NCI-H69 (cell line): Measurements from ENCODE around the gene CDH4.

ENCODE experiments used
- DNase-seq: peaks from one replicate; lab custom pipeline; 2025; lab: John Stamatoyannopoulos, UW

Gene CDH4

DNA sequence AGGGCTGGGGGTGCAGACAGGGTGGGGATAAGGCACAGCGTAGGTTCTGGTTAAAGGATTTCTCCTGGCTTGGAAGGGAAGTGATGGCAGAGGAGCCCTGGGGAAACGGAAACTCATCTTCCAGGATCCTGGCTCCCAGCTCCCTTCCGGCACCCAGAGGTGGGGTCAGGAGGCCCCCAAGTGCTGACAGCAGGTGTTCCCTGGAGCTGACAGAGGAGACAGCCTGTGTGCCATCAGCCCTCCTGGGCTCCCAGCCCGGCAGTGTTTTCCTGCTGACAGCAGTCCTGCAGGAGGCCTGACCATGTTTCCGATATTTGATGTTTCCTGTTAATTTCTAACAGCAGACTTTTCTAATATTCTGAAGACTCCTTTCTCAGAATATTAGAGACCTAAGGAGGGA is 536.3 kb downstream of the CDH4 start:
- no peak for DNase-seq

- DNase-seq = no peak
These were observed 537.3 kb downstream of the CDH4 start for GRCh38 chr20:61789329-61789728.

DNA sequence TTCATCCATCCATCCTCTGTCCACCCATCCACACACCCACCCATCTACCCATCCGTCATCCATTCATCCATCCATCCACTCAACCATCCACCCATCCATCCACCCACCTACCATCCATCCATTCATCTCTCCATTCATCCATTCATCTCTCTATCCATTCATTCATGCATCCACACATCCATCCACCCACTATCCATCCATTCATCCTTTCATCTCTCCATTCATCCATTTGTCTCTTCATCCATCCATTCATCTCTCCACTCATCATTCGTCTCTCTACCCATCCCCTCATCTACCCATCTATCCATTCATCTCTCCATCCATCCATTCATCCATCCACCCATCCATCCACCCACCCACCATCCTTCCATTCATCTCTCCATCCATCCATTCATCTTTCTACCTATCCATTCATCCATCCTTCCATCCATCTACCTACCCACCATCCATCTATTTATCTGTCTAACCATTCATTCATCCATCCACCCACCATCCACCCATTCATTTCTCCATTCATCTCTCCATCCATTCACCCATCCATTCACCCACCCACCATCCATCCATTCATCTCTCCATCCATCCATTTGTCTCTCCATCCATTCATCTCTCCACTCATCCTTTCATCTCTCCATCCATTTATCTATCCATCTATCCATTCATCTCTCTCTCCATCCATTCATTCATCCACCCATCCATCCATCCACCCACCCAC is 538.2 kb downstream of the CDH4 start:
- no peak for DNase-seq

- DNase-seq = no peak
These were observed 539.9 kb downstream of the CDH4 start for GRCh38 chr20:61791995-61792394.

GRCh38 chr20:61795669-61796630 is 543.9 kb downstream of the CDH4 start:
- no peak for DNase-seq

DNA sequence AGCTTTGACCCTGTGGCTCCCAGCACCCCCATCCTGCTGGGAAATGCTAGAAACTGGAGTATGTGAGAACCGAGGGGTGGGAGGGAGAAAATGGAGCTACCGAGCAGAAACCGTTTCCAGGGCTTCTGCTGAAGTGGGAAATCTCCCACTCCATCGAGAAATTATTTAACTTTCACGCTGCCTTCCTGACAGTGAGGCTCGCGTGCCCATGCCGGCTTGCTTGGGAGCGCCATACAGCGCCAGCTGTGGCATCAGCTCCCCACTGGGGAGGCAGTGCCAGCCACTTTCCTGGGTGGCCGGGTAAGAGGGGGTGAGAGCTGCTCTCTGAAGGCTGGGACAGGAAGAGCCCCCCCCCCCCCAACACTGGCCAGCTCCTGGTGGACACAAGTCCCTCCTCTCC is 544.7 kb downstream of the CDH4 start:
- no peak for DNase-seq

DNA sequence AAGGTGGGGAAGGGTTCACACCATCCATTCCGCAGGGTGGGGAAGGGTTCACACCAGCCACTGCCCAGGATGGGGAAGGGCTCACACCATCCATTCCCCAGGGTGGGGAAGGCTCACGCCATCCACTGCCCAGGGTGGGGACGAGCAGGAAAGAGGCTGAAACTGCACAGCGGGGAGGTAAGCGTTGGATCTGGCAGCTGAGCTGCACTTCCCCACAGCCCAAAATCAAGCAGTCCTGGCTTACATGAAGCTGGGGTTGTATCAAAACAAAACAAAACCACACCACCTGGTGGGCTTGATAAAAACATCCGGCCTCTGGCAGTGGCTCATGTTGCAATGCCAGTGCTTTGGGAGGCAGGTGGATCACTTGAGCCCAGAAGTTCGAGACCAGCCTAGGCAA is 545.1 kb downstream of the CDH4 start:
- no peak for DNase-seq

- no peak for DNase-seq
These were observed 545.9 kb downstream of the CDH4 start for GRCh38 chr20:61797971-61798411.

- DNase-seq = no peak
These were observed 546.6 kb downstream of the CDH4 start for GRCh38 chr20:61798632-61799031.

DNA sequence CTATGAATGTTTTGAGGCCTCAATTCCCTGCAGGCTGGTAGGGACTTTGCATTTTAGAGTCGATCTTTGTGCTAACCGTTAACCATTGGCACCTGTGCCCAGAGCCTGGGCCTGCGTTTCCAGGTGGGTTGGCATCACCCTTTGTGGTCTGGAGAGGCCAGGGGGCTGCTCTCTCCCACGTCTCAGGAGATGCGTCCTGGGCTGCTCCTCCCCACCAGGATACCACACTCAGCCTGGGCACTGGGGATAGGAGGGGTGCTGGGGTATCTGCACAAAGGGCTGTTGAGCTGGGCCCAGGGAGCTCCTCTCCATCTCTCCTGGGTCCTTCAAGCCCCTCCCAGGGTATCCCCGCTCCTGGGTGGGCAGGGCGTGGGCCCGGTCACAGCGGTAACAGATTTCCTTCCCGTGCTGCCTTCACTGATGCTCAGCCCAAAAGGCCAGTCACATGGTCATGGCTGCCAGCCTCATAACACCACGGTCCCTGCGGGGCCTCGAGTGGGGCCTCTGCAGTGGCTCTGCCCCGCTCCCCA is 547.4 kb downstream of the CDH4 start:
- no peak for DNase-seq

GRCh38 chr20:61799928-61800327 is 547.9 kb downstream of the CDH4 start:
- DNase-seq = no peak

DNA sequence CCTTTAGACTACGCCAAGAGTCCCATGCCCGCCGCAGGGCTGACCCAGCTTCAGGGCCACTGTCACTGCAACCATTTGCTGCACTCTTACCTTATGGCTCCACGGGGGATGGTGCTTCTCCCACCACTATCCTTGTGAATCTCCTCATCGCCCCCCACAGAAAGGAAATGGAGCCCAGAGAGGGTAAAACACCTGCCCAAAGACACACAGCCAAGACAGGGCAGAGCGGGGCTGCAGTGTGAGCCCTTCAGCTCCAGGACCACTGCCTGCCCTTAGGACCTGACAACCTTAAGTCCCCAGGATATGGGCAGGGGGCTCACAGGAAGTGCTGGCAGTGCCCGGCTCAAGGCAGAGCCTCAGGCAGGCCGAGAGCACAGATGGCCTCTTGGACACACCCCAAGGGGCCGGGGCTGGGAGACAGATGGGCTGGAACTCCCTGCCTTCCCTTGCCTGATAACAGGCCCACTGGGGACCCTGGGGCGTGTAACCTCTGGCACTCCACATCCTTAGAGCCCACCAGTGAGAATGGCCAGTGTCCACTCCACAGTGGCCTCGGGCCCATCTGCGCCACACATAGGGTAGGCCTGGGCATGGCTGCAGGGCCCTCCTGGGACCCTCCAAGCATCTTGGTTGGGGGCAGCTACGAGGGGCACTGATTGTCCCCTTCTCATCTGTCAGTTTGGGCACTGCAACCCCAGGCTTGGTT is 548.5 kb downstream of the CDH4 start:
- DNase-seq = no peak

GRCh38 chr20:61801065-61801360 is 549.0 kb downstream of the CDH4 start:
- DNase-seq = no peak

DNA sequence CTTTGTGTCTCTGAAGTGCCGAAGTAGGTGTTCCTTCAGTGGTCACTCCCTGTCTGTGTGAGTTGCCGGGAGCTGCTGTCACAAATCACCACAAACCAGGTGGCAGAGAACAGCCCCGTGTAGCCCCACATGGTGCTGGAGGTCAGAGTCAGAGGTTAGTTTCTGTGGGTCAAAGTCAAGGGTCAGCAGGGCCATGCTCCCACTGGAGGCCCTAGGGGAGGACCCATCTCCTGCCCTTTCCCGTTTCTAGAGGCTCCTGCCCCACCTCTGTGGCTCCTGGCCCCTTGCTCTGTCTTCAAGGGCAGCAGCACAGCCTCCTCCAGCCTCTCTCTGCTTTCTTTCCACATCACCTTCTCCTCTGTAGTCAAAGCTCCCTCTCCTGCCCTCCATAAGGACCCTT is 549.4 kb downstream of the CDH4 start:
- DNase-seq = no peak

DNA sequence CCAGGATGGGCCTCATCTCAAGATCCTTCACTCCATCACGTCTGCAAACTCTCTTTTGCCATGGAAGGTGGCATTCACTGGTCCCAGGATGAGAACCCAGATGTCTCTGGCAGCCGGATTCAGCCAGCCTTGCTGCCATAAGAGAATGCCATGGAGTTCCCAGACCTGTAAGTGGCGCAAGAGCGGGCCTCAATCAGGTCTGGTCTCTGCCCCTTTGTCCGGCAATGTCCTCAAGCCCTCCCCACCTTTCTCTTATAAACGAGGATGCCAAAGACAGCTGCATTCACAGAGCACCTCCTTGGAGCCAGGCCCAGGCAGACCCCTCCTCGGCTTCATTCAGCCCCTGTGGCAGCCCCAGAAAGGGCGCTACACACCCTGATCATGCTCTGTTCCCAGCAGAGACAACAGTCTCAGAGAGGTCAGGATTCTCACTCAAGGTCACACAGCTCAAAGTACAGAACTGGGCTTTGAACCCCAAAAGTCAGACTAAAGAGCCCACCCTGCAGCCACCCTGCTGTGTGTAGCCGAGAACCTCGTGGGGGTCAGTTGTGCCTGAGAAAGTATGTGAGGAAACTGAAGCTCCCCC is 549.9 kb downstream of the CDH4 start:
- DNase-seq = no peak

DNA sequence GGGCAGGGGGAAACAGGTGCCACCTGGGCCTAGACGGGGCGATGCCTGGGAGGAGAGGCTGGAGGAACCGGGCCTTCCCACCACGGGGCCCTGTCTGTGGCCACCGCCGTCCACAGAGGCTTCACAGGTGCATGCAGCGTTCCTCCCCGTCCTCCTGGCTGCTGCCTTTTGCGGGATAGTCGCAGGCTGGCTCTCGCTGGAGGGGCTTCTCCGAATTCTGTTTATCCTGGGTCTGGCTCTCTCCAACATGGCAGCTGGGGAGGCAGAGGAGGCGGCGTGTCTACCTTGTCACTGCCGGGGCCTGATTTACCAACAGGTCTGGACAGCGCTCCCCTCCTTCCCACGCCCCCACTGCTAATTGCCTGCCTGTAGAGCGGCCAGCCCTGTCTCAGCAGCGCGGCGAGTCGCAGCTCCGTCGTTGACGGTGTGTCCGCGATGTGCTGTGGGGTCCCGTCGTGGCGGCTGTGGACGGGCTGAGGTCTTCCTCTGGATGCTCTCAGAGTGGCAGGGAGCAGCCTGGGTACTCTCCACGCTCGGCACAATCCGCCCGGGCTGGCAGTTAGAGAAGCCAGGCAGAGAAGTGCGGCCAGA is 550.8 kb downstream of the CDH4 start:
- DNase-seq = no peak

DNA sequence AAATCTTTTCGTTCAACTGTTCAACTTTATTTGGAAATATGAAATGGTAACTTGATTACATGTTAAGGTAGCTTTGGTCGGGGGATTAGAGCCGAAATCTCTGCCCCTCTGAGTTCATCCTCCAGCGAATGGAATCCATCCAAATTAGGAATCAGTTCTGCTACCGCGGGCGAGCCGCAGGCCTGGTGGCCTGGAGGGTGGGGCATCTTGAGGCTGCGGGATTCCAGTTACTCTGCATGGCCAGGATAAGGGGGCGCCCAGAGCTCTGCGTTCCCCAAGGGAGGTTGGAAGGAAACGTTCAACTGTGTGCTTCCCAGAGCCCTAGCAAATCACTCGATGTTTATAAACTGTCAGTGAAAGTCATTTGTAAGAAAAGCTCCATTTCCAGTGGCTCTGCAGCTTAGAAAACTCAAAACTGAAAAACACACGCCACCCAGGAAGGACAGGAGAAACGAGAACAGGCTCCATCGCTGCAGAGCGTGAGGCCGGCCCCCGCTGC is 551.4 kb downstream of the CDH4 start:
- DNase-seq = no peak

DNA sequence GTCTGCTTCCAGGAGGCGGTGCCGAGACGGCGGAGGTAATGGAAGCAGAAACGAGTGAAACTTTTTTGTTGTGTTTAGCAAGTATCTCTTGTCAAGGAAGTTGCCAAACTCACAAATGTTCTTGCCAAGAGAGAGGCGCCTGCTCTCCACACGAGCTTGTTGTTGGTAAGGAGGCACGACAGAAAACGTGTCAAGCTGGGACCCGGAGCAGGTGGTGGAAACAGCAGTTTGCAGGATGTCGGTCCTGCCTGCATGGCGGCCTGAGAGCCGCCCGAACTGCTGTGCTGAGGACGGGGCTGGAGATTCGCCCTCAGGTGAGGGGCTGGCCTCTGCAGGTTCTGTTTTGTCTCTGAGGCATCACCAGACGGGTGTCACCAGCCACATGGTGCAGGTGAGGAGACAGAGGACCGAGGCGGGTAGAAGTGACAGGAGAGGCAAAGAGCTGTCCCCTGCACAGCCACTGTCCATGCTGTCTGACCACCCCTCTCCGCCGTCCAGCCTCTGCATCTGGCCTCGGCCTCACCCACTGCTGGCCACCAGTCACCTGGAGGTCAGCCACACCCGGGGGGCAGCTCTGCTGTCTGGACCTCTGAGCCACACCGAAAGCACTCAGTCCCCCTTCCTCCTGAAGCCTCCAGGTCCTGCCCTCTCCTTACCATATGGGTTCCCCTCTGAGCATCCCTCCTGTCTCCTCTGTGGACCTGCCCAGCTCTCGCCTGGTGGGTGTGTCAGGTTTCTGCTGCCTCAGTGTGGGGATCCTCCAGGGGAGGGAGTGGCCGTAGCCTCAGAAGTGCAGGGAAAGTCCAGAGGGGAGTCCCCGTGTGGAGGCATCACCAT is 552.1 kb downstream of the CDH4 start:
- DNase-seq = no peak

- DNase-seq = no peak
These were observed 552.8 kb downstream of the CDH4 start for GRCh38 chr20:61804752-61805295.

DNA sequence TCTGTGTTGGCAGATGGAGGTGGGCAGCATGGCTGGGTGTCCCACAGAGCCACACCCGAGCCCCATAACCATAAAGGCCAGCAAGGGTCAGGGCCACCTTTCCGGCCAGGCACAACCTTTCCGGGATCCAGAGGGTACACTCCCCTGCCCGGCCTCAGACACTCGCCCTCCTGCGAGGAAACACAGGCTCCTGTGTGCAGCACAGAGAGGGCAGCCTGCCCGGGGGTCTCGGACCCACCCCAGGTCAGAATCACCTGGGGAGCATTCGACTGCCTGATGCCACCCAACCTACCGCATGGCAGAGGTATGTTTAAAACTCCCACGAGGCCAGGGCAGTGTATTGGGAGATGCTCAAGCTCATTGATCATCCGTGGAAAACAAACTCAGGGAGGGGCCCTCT is 553.3 kb downstream of the CDH4 start:
- DNase-seq = no peak
